Ascending aorta (tissue), 2 donors: ENCODE data around the gene AK2. TPM values are rescaled to one million over a fixed set of nuclear protein-coding genes. Genes with fewer than 3 reads are reported as not detected.

Experiments used
- DNase-seq, 2 donors: peaks; one replicate each; pipeline ENCODE4 v3.0.0-alpha.2; 2019; ENCODE audit warnings: low spot score in 2 of 2
- H3K27ac ChIP-seq, 2 donors: fragments of 200-600 bp; sonication (generic); one replicate each; pipeline ENCODE4 v1.5.1; 2016 to 2017; ENCODE audit warnings: mild to moderate bottlenecking in 1 of 2
- H3K27me3 ChIP-seq: fragments of 200-600 bp; sonication (generic); one replicate; pipeline ENCODE4 v1.5.1; 2017
- H3K36me3 ChIP-seq, 2 donors: fragments of 200-600 bp; sonication (generic); one replicate each; pipeline ENCODE4 v1.5.1; 2016
- H3K4me1 ChIP-seq, 2 donors: fragments of 200-600 bp; sonication (generic); one replicate each; pipeline ENCODE4 v1.5.1; 2016 to 2017; ENCODE audit warnings: mild to moderate bottlenecking in 1 of 2
- H3K4me3 ChIP-seq, 2 donors: fragments of 200-600 bp; sonication (generic); one replicate each; pipeline ENCODE4 v1.5.1; 2016 to 2017; ENCODE audit warnings: mild to moderate bottlenecking in 1 of 2
- H3K9me3 ChIP-seq, 2 donors: fragments of 200-600 bp; sonication (generic); one replicate each; pipeline ENCODE4 v1.5.1; 2016
- intact Hi-C: fragments of 100-400 bp; cut with DNase I; formaldehyde crosslinking; loops from one replicate; pipeline ENCODE4 v1.15.1; 2023
- total RNA-seq: library from RNA; depleted of rRNA; stranded (reverse); fragments of >200 nt; gene quantifications from one replicate; pipeline ENCODE4 v1.1.0, GENCODE V29; 2016
- TF ChIP-seq, protein P1 (sequence below), 3 experiments: fragments of 200-600 bp in 2 of 3; fragments of 450-650 bp in 1 of 3; sonication (generic) in 2 of 3; IDR thresholded peaks; one replicate each; pipeline ENCODE4 v1.5.1; 2016 to 2019; ENCODE audit warnings: antibody characterized with exemption in 3 of 3, mild to moderate bottlenecking in 1 of 3, moderate library complexity in 1 of 3

Gene AK2
- total RNA-seq, 1 donor from 2014 or later, result 68.4 TPM

DNA sequence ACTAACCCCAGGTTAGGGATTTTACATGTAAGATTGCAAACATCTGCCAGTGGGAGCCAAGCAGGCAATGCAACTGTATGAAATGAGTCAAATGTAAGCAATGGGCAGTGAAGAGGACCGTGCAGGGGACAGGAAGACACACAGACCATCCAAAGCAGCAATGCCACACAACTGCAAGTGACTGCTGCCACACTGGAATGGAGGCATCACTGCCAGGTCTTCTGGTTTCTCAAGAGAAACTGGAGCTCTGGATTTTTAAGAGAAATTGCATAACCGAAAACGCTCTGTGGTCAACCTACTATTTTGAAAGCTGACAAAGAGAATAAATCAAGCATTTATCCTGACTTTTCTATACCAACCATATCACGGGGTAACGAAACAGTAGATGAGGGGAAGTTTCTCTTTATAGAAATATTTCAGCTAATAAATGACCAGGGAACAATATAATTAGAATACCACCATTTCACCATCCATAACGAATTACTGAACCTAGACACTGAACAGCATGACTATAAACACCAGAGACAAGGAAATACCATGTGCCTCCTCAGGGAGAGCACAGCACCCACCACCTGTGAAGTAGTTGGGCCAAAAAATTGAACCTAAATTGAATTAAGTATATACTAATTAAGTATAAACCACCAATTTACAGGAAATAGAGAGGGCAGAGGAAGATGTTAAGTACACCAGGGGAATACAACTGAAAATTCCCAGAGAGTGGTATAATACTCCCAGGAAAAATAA lies 4.4 kb downstream of the AK2 start:
- Histone ChIP-seq H3K4me3 (no peak overlapping the region), H3K36me3 (peaks cover 0 to 5% of the 10 kb centered on the region in 2 donors), H3K9me3 (no peaks in the 10 kb centered on the region), H3K27ac (no peak overlapping the region), H3K27me3 (no peaks in the 10 kb centered on the region), H3K4me1 (peaks cover 0 to 17% of the 10 kb centered on the region in 2 donors)
- DNase-seq, result no peak
- intact Hi-C loops, result no loop called here
- TF ChIP-seq, protein P1, sequence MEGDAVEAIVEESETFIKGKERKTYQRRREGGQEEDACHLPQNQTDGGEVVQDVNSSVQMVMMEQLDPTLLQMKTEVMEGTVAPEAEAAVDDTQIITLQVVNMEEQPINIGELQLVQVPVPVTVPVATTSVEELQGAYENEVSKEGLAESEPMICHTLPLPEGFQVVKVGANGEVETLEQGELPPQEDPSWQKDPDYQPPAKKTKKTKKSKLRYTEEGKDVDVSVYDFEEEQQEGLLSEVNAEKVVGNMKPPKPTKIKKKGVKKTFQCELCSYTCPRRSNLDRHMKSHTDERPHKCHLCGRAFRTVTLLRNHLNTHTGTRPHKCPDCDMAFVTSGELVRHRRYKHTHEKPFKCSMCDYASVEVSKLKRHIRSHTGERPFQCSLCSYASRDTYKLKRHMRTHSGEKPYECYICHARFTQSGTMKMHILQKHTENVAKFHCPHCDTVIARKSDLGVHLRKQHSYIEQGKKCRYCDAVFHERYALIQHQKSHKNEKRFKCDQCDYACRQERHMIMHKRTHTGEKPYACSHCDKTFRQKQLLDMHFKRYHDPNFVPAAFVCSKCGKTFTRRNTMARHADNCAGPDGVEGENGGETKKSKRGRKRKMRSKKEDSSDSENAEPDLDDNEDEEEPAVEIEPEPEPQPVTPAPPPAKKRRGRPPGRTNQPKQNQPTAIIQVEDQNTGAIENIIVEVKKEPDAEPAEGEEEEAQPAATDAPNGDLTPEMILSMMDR (IDR thresholded peaks at IDR 0.05), result no peak

DNA sequence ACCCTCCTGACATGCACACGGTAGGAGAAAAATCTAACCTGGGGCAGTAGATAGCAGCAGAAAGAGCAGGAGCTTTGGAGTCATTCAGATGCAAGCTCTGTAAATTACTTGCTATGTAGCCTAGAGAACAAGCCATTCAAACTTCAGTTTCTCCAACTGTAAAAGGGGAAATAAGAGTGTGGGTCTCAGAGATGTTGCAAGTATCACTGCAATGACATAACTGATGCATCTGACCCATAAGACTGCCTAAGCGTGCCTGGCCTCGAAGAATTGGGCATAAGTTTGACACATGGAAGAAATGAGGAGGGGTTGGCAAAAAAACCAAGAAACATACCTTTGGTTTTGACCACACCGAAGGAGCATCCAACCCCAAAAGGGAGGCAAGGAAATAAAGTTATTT lies 5.2 kb downstream of the AK2 start:
- no peak for DNase-seq
- Histone ChIP-seq H3K27me3 (no peaks in the 10 kb centered on the region), H3K27ac (no peak overlapping the region), H3K36me3 (peaks cover 0 to 5% of the 10 kb centered on the region in 2 donors), H3K9me3 (no peaks in the 10 kb centered on the region), H3K4me1 (peaks cover 0 to 14% of the 10 kb centered on the region in 2 donors), H3K4me3 (no peak overlapping the region)
- TF ChIP-seq, protein P1 (IDR thresholded peaks at IDR 0.05), result no peak
- intact Hi-C loops, result no loop called here

DNA sequence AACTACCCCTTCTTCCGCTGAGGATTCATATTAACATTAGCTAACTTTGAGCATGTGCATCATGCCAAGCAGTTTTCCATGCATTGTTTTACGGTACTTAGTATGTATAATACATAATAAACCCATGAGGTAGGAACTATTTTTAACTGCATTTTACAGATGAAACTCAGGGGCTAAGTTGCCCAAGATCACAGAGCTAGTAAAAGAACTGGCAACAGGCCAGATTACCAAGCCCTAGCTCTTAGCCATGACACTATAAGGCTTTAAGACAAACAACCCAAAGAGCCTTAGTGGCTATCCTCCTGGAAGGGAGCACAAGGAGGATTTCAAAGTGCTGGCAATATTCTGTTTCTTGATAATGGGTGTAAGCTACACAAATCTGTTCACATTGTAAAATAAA lies 6.1 kb downstream of the AK2 start:
- peaks cover 0 to 10% of the 10 kb centered on the region in 2 donors for H3K4me1 ChIP-seq
- intact Hi-C loops, result no loop called here

DNA sequence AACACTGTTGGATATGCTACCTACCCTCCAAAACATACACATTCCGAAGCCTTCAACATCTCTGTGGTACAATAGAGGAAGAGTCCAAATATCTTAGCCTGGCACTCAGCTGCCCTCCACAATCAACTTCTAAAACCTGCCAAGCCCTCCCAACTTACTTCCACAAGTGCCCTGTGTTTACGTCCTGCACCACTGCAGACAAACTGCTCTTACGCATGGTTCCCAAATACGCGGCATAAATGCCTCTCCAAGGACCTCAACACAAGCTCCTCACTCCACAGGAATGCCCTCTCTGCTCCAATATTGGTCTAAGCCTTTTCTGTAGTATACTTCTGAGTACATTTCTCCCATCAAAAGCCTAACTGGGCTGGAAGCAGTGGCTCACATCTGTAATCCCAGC lies 6.8 kb downstream of the AK2 start:
- no peak overlapping the region for H3K27ac ChIP-seq
- peaks cover 0 to 5% of the 10 kb centered on the region in 2 donors for H3K36me3 ChIP-seq
- H3K4me1 ChIP-seq, result peaks cover 0 to 5% of the 10 kb centered on the region in 2 donors
- TF ChIP-seq, protein P1 (IDR thresholded peaks at IDR 0.05), result no peak
- no peak overlapping the region for H3K4me3 ChIP-seq
- no peak for DNase-seq
- no peaks in the 10 kb centered on the region for H3K9me3 ChIP-seq
- no peaks in the 10 kb centered on the region for H3K27me3 ChIP-seq
- intact Hi-C loops, result no loop called here

More for the DNA sequence above, 6.1 kb downstream of the AK2 start:
- Histone ChIP-seq H3K9me3 (no peaks in the 10 kb centered on the region), H3K36me3 (peaks cover 0 to 5% of the 10 kb centered on the region in 2 donors), H3K27ac (no peak overlapping the region), H3K4me3 (no peak overlapping the region), H3K27me3 (no peaks in the 10 kb centered on the region)
- no peak for DNase-seq
- TF ChIP-seq, protein P1 (IDR thresholded peaks at IDR 0.05), result no peak

DNA sequence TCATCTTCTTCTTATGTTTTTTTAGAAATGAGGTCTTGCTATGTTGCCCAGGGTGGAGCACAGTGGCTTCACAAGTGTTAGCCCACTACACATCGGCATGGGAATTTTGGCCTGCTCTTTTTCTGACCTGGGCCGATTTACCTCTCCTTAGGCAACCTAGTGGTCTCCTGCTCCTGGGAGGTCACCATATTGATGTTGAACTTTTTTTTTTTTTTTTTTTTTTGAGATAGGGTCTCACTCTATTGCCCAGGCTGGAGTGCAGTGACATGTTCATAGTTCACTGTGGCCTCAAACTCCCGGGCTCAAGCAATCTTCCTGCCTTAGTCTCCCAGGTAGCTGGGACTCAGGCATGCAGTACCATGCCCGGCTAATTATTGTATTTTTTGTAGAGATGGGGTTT lies 7.5 kb downstream of the AK2 start:
- Histone ChIP-seq H3K27me3 (no peaks in the 10 kb centered on the region), H3K9me3 (no peaks in the 10 kb centered on the region), H3K27ac (no peak overlapping the region), H3K4me3 (no peak overlapping the region), H3K36me3 (peaks cover 2 to 5% of the 10 kb centered on the region in 2 donors), H3K4me1 (peaks cover 0 to 2% of the 10 kb centered on the region in 2 donors)
- intact Hi-C loops, result no loop called here
- DNase-seq, result no peak
- TF ChIP-seq, protein P1 (IDR thresholded peaks at IDR 0.05), result no peak
